Activated CD4-positive, alpha-beta T cell treated with anti-CD3 and anti-CD28 coated beads, Interleukin-2, amount 10 ng/mL, durations not matched to agents 24 days and 14 days (primary cell): ENCODE data around the gene HOXC13. TPM values are rescaled to one million over a fixed set of nuclear protein-coding genes. Genes with fewer than 3 reads are reported as not detected.

Experiments used
- DNase-seq: peaks from one replicate; pipeline ENCODE4 v3.0.0; 2022
- H3K27ac Mint-ChIP-seq: one replicate; pipeline ENCODE4 v1.8.0; 2022; ENCODE audit warnings: mild to moderate bottlenecking, mixed read lengths
- H3K27me3 Mint-ChIP-seq: one replicate; pipeline ENCODE4 v1.8.0; 2022; ENCODE audit warnings: mixed read lengths
- H3K36me3 Mint-ChIP-seq: one replicate; pipeline ENCODE4 v1.8.0; 2022; ENCODE audit warnings: low read depth, mild to moderate bottlenecking, mixed read lengths
- H3K4me1 Mint-ChIP-seq: one replicate; pipeline ENCODE4 v1.8.0; 2021; ENCODE audit warnings: mixed read lengths
- H3K4me3 Mint-ChIP-seq: one replicate; pipeline ENCODE4 v1.8.0; 2022; ENCODE audit warnings: mild to moderate bottlenecking, moderate library complexity, mixed read lengths
- H3K9me3 Mint-ChIP-seq: one replicate; pipeline ENCODE4 v1.8.0; 2021; ENCODE audit warnings: mixed read lengths
- intact Hi-C: fragments of 100-400 bp; cut with micrococcal nuclease; formaldehyde crosslinking; loops from one replicate; pipeline ENCODE4 v1.15.1; 2023
- total RNA-seq: library from RNA; stranded (reverse); gene quantifications from 2 replicates; pipeline ENCODE4 v1.2.3, GENCODE V29; 2022

Gene HOXC13
- total RNA-seq, 1 donor from 2014 or later, result not detected

GRCh38 chr12:53981634-53982565 lies 43.3 kb downstream of the HOXC13 start:
- no peak overlapping the region for H3K4me3 Mint-ChIP-seq
- DNase-seq, result no peak
- peaks cover 2% of the 10 kb centered on the region for H3K36me3 Mint-ChIP-seq
- peaks cover 12% of the 10 kb centered on the region for H3K4me1 Mint-ChIP-seq
- no peak overlapping the region for H3K27ac Mint-ChIP-seq
- H3K9me3 Mint-ChIP-seq, result no peaks in the 10 kb centered on the region
- peaks cover 91% of the 10 kb centered on the region for H3K27me3 Mint-ChIP-seq
- intact Hi-C loops, result loop anchor here (2.0 to 10.0 kb wide), 2 partner anchors 15 to 287 kb away; no protein-coding TSS in a partner anchor

GRCh38 chr12:53982648-53983567 lies 44.3 kb downstream of the HOXC13 start:
- Mint-ChIP-seq H3K9me3 (no peaks in the 10 kb centered on the region), H3K4me3 (no peak overlapping the region), H3K4me1 (peaks cover 12% of the 10 kb centered on the region), H3K27me3 (peaks cover 91% of the 10 kb centered on the region), H3K36me3 (peaks cover 2% of the 10 kb centered on the region), H3K27ac (no peak overlapping the region)
- intact Hi-C loops, result loop anchor here (2.0 to 10.0 kb wide), 2 partner anchors 14 to 288 kb away; no protein-coding TSS in a partner anchor
- DNase-seq, result no peak

DNA sequence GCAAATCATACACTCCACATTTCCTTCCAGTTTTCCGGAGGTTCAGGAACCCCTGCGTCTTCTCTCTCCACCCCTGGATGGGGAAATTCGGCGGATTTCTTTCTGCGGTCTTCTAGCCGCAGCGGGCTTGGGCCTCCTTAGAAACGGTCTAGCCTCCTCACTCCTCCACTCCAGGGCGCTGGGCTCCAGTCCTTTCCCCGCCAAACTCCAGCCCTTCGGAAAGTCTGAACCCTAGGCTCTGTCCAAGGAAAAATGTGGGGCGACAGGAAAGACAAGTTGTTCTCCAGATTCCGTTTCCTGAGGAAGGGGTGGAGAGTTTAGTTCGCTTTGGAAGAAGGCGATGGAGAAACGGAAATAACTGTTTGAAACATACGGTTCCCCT lies 44.9 kb downstream of the HOXC13 start:
- Mint-ChIP-seq H3K27me3 (peaks cover 92% of the 10 kb centered on the region), H3K4me3 (no peak overlapping the region), H3K36me3 (peaks cover 2% of the 10 kb centered on the region), H3K9me3 (no peaks in the 10 kb centered on the region), H3K27ac (no peak overlapping the region), H3K4me1 (peaks cover 13% of the 10 kb centered on the region)
- no peak for DNase-seq
- intact Hi-C loops, result loop anchor here (2.0 to 10.0 kb wide), 2 partner anchors 13 to 289 kb away; no protein-coding TSS in a partner anchor

DNA sequence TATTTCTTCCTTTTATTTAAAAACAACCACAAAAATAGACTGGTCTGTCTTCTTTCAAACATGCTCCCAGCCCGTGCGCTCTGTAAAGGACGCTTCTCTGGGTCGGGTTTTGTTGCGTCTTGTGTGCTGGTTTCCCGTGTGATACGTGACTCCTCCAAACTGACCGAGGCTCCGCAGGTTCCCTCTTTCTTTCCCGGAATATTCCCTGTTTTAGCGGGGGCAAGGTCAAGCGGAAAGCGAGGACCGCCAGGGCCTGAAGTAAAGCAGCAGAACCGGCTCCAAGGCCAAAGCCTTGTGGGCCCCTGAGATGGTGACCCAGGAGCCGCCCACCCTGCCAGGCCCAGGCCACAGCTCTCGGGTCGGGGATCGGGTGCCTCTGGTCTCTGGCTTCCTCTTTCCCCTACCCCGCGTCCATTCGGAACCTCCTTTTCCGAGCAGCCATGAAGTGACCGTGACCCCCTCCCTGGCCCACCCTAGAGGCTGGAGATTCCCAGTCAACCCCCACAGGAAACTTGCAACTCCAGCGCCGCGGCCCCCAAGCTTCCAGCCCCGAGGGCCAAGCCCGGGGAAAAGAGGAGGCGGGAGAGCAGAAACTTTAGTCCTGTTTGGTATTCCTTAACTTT lies 45.4 kb downstream of the HOXC13 start:
- intact Hi-C loops, result loop anchor here (2.0 to 10.0 kb wide), 2 partner anchors 13 to 289 kb away; no protein-coding TSS in a partner anchor
- H3K4me3 Mint-ChIP-seq, result no peak overlapping the region
- H3K27me3 Mint-ChIP-seq, result peaks cover 92% of the 10 kb centered on the region

DNA sequence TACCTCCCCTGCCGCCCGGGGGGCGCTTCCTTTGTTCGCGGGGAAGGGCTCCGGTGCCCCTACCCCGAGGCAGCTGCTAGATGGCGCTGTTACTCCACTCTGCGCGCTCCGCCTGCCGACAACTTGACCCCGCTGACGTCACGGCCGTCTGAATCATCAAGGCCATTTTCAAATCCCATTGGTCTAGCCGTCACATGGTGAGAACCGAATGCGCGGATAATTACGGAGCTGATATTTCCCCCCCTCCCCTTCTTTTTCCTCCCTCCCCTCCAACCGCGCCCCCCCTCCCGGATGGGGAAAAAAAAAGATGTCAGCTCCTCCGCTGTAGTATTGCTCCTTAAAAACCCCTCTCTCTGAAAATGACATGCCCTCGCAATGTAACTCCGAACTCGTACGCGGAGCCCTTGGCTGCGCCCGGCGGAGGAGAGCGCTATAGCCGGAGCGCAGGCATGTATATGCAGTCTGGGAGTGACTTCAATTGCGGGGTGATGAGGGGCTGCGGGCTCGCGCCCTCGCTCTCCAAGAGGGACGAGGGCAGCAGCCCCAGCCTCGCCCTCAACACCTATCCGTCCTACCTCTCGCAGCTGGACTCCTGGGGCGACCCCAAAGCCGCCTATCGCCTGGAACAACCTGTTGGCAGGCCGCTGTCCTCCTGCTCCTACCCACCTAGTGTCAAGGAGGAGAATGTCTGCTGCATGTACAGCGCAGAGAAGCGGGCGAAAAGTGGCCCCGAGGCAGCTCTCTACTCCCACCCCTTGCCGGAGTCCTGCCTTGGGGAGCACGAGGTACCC lies 46.5 kb downstream of the HOXC13 start, which contains the start of gene HOXC10:
HOXC10 (plus strand) TSS at position 246 of the 791 bp plus-strand sequence; CDS start at position 360, 114 bp downstream.
- Mint-ChIP-seq H3K27ac (peak within 1 kb of the TSS; percentile 81), H3K36me3 (peaks cover 2% of the 10 kb centered on the region), H3K27me3 (peaks cover 92% of the 10 kb centered on the region), H3K4me3 (peak within 1 kb of the TSS; percentile 59), H3K9me3 (no peaks in the 10 kb centered on the region), H3K4me1 (peaks cover 24% of the 10 kb centered on the region)
- DNase-seq, result peak; percentile 90
- intact Hi-C loops, result loop anchor here (10.0 kb wide), 1 partner anchor 290 kb away; no protein-coding TSS in a partner anchor

More for the DNA sequence above, 45.4 kb downstream of the HOXC13 start:
- H3K36me3 Mint-ChIP-seq, result peaks cover 2% of the 10 kb centered on the region
- no peak overlapping the region for H3K27ac Mint-ChIP-seq
- peaks cover 15% of the 10 kb centered on the region for H3K4me1 Mint-ChIP-seq
- no peak for DNase-seq
- no peaks in the 10 kb centered on the region for H3K9me3 Mint-ChIP-seq

GRCh38 chr12:53985692-53985993 lies 47.0 kb downstream of the HOXC13 start:
- H3K4me3 Mint-ChIP-seq, result peak overlapping the region; percentile 59
- intact Hi-C loops, result loop anchor here (10.0 kb wide), 1 partner anchor 291 kb away; no protein-coding TSS in a partner anchor
- H3K36me3 Mint-ChIP-seq, result peaks cover 2% of the 10 kb centered on the region
- DNase-seq, result no peak
- peak overlapping the region; percentile 39 for H3K27ac Mint-ChIP-seq
- peaks cover 24% of the 10 kb centered on the region for H3K4me1 Mint-ChIP-seq
- peaks cover 92% of the 10 kb centered on the region for H3K27me3 Mint-ChIP-seq
- H3K9me3 Mint-ChIP-seq, result no peaks in the 10 kb centered on the region

DNA sequence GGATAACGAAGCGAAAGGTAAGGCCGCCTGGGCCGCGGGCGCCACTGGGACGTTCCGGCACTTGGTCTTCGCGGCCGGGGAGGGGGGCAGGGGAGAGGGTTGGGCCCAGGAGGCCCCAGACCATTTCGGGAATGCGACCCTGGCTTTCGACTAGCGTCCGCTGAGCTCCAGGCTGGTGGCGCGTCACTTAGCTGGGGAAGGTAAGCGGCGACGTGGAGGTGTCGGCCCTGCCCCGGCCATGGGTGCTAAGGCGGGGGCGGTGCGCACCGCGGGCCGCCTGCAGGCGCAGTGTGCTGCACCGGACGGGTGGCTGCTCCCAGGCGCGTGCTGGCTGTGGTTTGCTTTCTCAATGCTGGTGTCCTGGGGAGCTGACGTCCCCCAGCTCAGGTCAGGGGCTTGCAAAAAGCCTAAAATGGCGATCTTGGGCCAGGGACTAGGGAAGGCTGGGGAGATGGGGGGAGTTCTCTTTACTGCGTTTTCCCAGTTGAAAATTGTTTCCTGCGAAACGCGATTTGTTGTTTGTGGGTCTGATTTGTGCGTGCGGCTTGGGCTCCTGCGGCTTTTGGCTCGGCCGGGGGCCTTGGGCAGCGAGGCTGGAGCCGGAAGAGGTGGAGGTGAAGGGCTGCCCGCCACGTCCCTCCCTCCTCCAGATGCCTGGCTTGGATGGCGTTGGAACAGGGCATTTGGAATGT lies 47.5 kb downstream of the HOXC13 start:
- DNase-seq, result no peak
- Mint-ChIP-seq H3K27me3 (peaks cover 91% of the 10 kb centered on the region), H3K36me3 (peaks cover 2% of the 10 kb centered on the region), H3K4me1 (peaks cover 24% of the 10 kb centered on the region), H3K9me3 (no peaks in the 10 kb centered on the region), H3K4me3 (peak overlapping the region; percentile 39), H3K27ac (no peak overlapping the region)
- intact Hi-C loops, result loop anchor here (10.0 kb wide), 1 partner anchor 291 kb away; no protein-coding TSS in a partner anchor

DNA sequence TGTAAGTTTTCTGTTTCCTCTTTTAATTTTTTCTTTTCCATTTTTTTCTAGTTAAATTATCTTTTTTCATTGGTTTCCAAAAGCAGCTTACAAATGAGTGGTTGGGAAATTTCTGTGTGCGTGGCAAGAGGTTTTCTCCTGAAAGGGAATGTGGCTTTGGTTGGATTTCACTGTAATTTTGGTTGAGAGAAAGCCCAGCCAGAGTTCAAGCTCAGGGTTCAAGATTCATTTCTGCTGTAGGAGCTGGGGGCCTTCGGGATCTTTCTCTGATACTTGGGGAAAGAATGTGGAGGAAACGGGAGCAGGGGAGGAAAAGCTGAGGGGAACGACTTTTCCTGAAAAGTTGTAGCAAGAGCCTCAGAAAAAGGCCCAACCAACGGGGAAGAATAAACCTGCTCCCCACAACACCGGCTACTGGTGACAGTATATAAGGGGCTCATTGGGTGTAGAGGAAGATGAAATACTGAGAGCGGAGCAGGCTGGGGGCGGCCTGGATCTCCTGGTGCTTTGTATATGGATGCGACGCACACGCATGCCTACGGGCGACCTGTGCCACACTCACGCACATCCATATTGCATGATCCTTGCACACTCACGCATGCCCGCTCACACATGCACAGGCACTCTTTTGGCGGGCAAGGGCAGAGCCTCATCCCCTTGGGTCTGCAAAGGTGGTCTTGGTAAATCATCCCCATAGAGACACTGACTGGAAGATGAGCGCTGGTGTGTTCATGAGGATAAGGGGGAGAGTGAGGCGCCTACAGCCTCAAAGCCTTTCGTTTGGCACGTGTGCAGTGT lies 48.3 kb downstream of the HOXC13 start:
- peaks cover 2% of the 10 kb centered on the region for H3K36me3 Mint-ChIP-seq
- intact Hi-C loops, result loop anchor here (10.0 kb wide), 1 partner anchor 292 kb away; no protein-coding TSS in a partner anchor
- no peaks in the 10 kb centered on the region for H3K9me3 Mint-ChIP-seq
- DNase-seq, result no peak
- no peak overlapping the region for H3K27ac Mint-ChIP-seq
- peaks cover 24% of the 10 kb centered on the region for H3K4me1 Mint-ChIP-seq
- H3K4me3 Mint-ChIP-seq, result no peak overlapping the region
- H3K27me3 Mint-ChIP-seq, result peaks cover 90% of the 10 kb centered on the region

GRCh38 chr12:53987787-53988230 lies 49.2 kb downstream of the HOXC13 start:
- Mint-ChIP-seq H3K27me3 (peaks cover 91% of the 10 kb centered on the region), H3K4me3 (no peak overlapping the region), H3K9me3 (no peaks in the 10 kb centered on the region), H3K4me1 (peaks cover 24% of the 10 kb centered on the region), H3K36me3 (peaks cover 2% of the 10 kb centered on the region), H3K27ac (no peak overlapping the region)
- intact Hi-C loops, result loop anchor here (10.0 kb wide), 1 partner anchor 293 kb away; no protein-coding TSS in a partner anchor
- no peak for DNase-seq

GRCh38 chr12:53988541-53989226 lies 50.1 kb downstream of the HOXC13 start:
- H3K4me3 Mint-ChIP-seq, result no peak overlapping the region
- no peak for DNase-seq
- intact Hi-C loops, result loop anchor here (10.0 kb wide), 1 partner anchor 294 kb away; no protein-coding TSS in a partner anchor

More at GRCh38 chr12:53988541-53989226, 50.1 kb downstream of the HOXC13 start:
- H3K9me3 Mint-ChIP-seq, result no peaks in the 10 kb centered on the region
- peaks cover 24% of the 10 kb centered on the region for H3K4me1 Mint-ChIP-seq
- peaks cover 2% of the 10 kb centered on the region for H3K36me3 Mint-ChIP-seq
- H3K27ac Mint-ChIP-seq, result no peak overlapping the region
- H3K27me3 Mint-ChIP-seq, result peaks cover 91% of the 10 kb centered on the region
